Panc1 (cell line): ENCODE measurements around the gene SPECC1L. TPM values are rescaled to one million over a fixed set of nuclear protein-coding genes. Genes with fewer than 3 reads are reported as not detected.
"Not testable (repeated sequence)": the region's sequence is repeated elsewhere in the genome, so short reads cannot be mapped to it uniquely, and the experiment has no call there.

Experiments
- ATAC-seq: fragments of 200-7000 bp; cut with Tn5 transposase; 2 replicates; pipeline ENCODE4 v1.9.1; 2020; ENCODE audit warnings: mild to moderate bottlenecking, moderate library complexity
- BruUV-seq: library from RNA; stranded (reverse); fragments of 400-500 nt; replicated peaks from 2 replicates; lab custom pipeline; 2021; lab: Mats Ljungman, UMichigan
- CTCF ChIA-PET: fragments of 300-600 bp; sonication (Branson Sonifier 250); formaldehyde crosslinking; loops from one replicate; lab custom pipeline; 2022; ENCODE audit warnings: antibody characterized with exemption; lab: Charles Lee
- POLR2A ChIA-PET: fragments of 300-600 bp; sonication (Branson Sonifier 250); formaldehyde crosslinking; loops from one replicate; lab custom pipeline; 2022; ENCODE audit warnings: antibody characterized with exemption; lab: Charles Lee
- DNase-seq: peaks from one replicate; pipeline ENCODE4 v3.0.0-alpha.2; 2010; ENCODE audit warnings: low read depth, low spot score
- H3K27ac ChIP-seq: 2 replicates; pipeline ENCODE4 v1.5.1; 2011; ENCODE audit warnings: mild to moderate bottlenecking, low read length, inconsistent platforms
- H3K27me3 ChIP-seq: fragments of 200-500 bp; sonication (Bioruptor generic); 2 replicates; pipeline ENCODE4 v1.6.0; 2014; ENCODE audit warnings: low read length, inconsistent platforms; ENCODE audit not compliant: control insufficient read depth, insufficient read depth
- H3K36me3 ChIP-seq: fragments of 200-500 bp; sonication (Bioruptor generic); 2 replicates; pipeline ENCODE4 v1.5.1; 2014; ENCODE audit warnings: inconsistent platforms, mild to moderate bottlenecking, low read length, moderate library complexity; ENCODE audit not compliant: control insufficient read depth, insufficient read depth
- H3K4me1 ChIP-seq: 2 replicates; pipeline ENCODE4 v1.5.1; 2011; ENCODE audit warnings: inconsistent platforms, mild to moderate bottlenecking, low read length, moderate library complexity; ENCODE audit not compliant: control insufficient read depth, insufficient read depth
- H3K4me3 ChIP-seq, 2 experiments: 2 replicates each; pipeline ENCODE4 v1.5.1; 2011 to 2012; ENCODE audit warnings: low read depth in 2 of 2, low read length in 2 of 2, mild to moderate bottlenecking in 2 of 2, inconsistent platforms in 1 of 2, moderate library complexity in 1 of 2
- H3K9me3 ChIP-seq: fragments of 200-500 bp; sonication (Bioruptor generic); 2 replicates; pipeline ENCODE4 v1.5.1; 2014; ENCODE audit warnings: low read depth, mild to moderate bottlenecking, inconsistent platforms, low read length, moderate library complexity; ENCODE audit not compliant: control insufficient read depth, insufficient read depth
- POLR2AphosphoS5 ChIP-seq: IDR thresholded peaks from 2 replicates; pipeline ENCODE4 v1.6.1; 2012; ENCODE audit warnings: mild to moderate bottlenecking, low read depth, low read length, moderate library complexity
- SIN3A ChIP-seq: IDR thresholded peaks from 2 replicates; pipeline ENCODE4 v1.6.1; 2012; ENCODE audit warnings: low read depth, mild to moderate bottlenecking, low read length, moderate library complexity, borderline replicate concordance; ENCODE audit not compliant: insufficient read depth
- TCF7L2 ChIP-seq: IDR thresholded peaks from 2 replicates; pipeline ENCODE4 v1.6.1; 2011; ENCODE audit warnings: mild to moderate bottlenecking, low read depth, low read length, inconsistent platforms
- in situ Hi-C: cut with HindIII; loops from 2 replicates; pipeline ENCODE4 v1.10.0; 2016; ENCODE audit warnings: low sequenced_read_pairs, low pct_unique_long_range_greater_than_20kb
- intact Hi-C: fragments of 100-400 bp; cut with micrococcal nuclease; formaldehyde crosslinking; loops from one replicate; pipeline ENCODE4 v1.10.0; 2022; ENCODE audit not compliant: unreplicated experiment
- total RNA-seq: library from RNA; stranded (reverse); gene quantifications from one replicate; pipeline ENCODE4 v1.2.1, GENCODE V29; 2021; ENCODE audit not compliant: unreplicated experiment
- TF ChIP-seq, protein P1 (sequence below): fragments of 450-650 bp; IDR thresholded peaks from 2 replicates; pipeline ENCODE4 v1.5.1; 2017; ENCODE audit warnings: mild to moderate bottlenecking
- TF ChIP-seq, protein P2 (sequence below), 2 experiments: IDR thresholded peaks; 2 replicates each; pipeline ENCODE4 v1.6.1; 2011 to 2012; ENCODE audit warnings: low read depth in 2 of 2, control low read depth in 1 of 2, low read length in 1 of 2, mild to moderate bottlenecking in 1 of 2, moderate library complexity in 1 of 2; ENCODE audit not compliant: insufficient read depth in 1 of 2

SPECC1L gene
- total RNA-seq, 1 experiment from 2014 or later: 43.3 TPM

DNA sequence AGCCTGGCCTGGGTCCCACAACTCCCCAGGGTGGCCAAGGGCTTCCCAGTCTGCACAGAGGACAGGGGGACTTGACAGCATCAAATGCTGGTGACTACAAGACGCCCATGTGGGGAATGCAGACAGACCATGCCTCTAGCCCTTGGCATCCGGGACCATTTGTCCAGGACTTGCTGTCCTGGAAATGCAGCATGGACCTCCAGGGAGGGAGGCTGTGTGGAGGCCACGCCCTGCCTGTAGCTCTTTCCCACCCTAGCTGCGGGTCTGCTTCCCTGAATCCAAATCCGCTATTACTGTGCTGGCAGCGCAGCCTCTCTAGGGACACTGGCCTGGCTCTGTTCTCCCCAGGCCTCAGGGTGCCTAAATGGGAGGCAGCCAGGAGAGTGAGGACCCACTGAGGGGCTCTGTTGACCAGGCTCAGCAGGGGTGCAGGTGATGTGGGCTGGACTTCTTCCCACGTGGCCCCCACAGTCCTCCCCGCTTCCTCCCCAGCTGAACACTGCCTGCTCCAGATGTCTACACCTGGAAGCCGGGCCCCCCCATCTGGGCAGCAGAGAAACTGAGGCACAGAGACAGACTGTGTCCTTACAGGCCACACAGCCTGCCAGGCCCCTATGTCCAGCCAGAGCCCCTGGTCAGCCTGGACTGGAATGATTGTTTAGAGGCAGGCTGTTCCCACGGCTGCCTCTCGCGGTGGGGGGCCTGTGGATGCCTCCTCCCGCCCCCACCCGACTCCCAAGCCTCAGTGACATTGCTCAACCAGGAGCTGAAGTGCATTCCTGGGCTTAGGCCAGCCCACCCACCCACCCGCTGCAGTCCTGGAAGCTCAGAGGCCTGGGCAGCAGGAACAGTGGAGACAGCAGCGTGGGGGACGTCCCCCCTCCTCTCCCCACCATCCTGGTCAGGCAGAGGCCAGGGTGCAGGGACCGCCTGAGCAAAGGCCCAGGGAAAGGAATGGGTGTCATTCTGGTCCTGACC, 24.8 kb upstream of the SPECC1L start:
- Histone ChIP-seq H3K4me1 (peaks cover 18% of the 10 kb centered on the region), H3K27ac (peak overlapping the region; percentile 65)
- DNase-seq, in situ Hi-C loops, H3K9me3 ChIP-seq, POLR2A ChIA-PET, H3K36me3 ChIP-seq, BruUV-seq, H3K4me3 ChIP-seq, H3K27me3 ChIP-seq: not testable (repeated sequence)
- intact Hi-C loops: loop anchor here (2.0 kb wide), 1 partner anchor 57 kb away; no protein-coding TSS in a partner anchor
- CTCF ChIA-PET: interaction anchor here (1.5 kb wide), 1 partner anchor 56 kb away, joined by 6 read pairs; no protein-coding TSS in a partner anchor
- peak; percentile 50; the same call in 1 of the 2 replicates for ATAC-seq

DNA sequence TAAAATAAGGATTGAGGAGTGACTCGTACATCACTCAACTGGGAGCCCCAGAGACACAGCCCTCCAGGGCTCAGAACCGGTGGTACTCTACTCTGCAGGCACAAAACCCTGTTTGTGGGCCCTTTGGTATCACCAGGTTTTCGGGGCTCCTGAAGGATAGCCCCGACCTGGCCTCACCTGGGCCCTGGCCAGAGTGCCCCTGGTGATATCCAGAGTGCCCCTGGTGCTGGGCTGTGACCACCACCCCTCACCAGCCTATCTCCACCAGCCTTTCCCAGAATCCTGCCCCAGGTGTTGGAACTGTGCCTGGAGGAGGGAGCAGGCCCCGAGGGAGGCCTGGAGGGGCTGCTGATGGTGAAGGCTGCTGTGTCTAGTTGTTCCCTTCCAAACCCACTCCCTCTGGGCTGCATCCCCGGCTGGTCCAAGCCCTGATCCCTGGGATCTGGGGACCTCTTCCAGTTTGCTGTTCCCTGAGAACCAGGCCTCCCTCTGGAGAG, 23.6 kb upstream of the SPECC1L start:
- ChIA-PET POLR2A (no interaction called here), CTCF (interaction anchor here (0.6 to 1.2 kb wide), 3 partner anchors 19 to 57 kb away, joined by 3 to 19 read pairs (median 4); no protein-coding TSS in a partner anchor)
- intact Hi-C loops (loop anchor here (2.0 kb wide), 1 partner anchor 58 kb away; no protein-coding TSS in a partner anchor), in situ Hi-C loops (no loop called here)
- no peak for DNase-seq
- TF ChIP-seq POLR2AphosphoS5: no peak
- no peak for TF ChIP-seq TCF7L2
- no peak for TF ChIP-seq SIN3A
- TF ChIP-seq, protein P1, sequence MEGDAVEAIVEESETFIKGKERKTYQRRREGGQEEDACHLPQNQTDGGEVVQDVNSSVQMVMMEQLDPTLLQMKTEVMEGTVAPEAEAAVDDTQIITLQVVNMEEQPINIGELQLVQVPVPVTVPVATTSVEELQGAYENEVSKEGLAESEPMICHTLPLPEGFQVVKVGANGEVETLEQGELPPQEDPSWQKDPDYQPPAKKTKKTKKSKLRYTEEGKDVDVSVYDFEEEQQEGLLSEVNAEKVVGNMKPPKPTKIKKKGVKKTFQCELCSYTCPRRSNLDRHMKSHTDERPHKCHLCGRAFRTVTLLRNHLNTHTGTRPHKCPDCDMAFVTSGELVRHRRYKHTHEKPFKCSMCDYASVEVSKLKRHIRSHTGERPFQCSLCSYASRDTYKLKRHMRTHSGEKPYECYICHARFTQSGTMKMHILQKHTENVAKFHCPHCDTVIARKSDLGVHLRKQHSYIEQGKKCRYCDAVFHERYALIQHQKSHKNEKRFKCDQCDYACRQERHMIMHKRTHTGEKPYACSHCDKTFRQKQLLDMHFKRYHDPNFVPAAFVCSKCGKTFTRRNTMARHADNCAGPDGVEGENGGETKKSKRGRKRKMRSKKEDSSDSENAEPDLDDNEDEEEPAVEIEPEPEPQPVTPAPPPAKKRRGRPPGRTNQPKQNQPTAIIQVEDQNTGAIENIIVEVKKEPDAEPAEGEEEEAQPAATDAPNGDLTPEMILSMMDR: no peak
- TF ChIP-seq, protein P2, sequence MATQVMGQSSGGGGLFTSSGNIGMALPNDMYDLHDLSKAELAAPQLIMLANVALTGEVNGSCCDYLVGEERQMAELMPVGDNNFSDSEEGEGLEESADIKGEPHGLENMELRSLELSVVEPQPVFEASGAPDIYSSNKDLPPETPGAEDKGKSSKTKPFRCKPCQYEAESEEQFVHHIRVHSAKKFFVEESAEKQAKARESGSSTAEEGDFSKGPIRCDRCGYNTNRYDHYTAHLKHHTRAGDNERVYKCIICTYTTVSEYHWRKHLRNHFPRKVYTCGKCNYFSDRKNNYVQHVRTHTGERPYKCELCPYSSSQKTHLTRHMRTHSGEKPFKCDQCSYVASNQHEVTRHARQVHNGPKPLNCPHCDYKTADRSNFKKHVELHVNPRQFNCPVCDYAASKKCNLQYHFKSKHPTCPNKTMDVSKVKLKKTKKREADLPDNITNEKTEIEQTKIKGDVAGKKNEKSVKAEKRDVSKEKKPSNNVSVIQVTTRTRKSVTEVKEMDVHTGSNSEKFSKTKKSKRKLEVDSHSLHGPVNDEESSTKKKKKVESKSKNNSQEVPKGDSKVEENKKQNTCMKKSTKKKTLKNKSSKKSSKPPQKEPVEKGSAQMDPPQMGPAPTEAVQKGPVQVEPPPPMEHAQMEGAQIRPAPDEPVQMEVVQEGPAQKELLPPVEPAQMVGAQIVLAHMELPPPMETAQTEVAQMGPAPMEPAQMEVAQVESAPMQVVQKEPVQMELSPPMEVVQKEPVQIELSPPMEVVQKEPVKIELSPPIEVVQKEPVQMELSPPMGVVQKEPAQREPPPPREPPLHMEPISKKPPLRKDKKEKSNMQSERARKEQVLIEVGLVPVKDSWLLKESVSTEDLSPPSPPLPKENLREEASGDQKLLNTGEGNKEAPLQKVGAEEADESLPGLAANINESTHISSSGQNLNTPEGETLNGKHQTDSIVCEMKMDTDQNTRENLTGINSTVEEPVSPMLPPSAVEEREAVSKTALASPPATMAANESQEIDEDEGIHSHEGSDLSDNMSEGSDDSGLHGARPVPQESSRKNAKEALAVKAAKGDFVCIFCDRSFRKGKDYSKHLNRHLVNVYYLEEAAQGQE (IDR thresholded peaks at IDR 0.05; ENCODE audit: insufficient read depth in 1 of 2, low read depth in 2 of 2, low read length in 1 of 2): no peak
- peak overlapping the region; percentile 80 for H3K27ac ChIP-seq
- H3K4me3 ChIP-seq: no peak overlapping the region
- peaks cover 18% of the 10 kb centered on the region for H3K4me1 ChIP-seq
- no peaks in the 10 kb centered on the region for H3K9me3 ChIP-seq
- no peaks in the 10 kb centered on the region for H3K27me3 ChIP-seq
- no peaks in the 10 kb centered on the region for H3K36me3 ChIP-seq
- BruUV-seq: no TSS peak
- ATAC-seq: peak; percentile 33
